Measurements from ENCODE around the gene CPED1.

DNA sequence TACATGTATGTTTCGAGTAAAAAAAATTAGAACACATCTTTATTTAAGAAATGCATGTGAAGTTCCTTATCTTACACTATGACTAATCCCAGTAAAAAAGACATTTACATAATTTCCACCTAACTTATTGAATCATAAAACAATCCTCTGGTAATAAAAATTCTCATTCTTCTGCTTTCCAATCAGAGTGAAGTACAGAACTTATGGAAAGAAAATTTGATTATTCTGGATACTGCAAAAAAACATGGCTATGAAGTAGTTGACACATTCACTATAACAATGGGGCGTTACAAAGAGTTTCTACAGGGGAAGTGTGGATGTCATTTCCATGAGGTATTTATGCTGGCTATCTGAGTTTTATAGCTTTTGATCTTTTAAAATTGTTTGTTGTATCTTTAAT, 282.6 kb downstream of the CPED1 start:
- TF ChIP-seq CTCF (conservative IDR thresholded peaks at IDR 0.05 in 1 of 2, IDR thresholded peaks at IDR 0.05 in 1 of 2; ENCODE audit: low read depth in 1 of 2, low read length in 2 of 2) (no peak), EZH2 (IDR thresholded peaks at IDR 0.05; ENCODE audit: low read length, missing control alignments) (no peak)

Data from fibroblast of lung (primary cell).